Measurements from ENCODE around the gene NKX6-2.
A peak's percentile ranks its signal among the peaks of the same experiment; 100 is the strongest.
"Not testable (repeated sequence)": the region's sequence is repeated elsewhere in the genome, so short reads cannot be mapped to it uniquely, and the experiment has no call there.

NKX6-2 gene

GRCh38 chr10:132793871-132794849, 8.2 kb upstream of the NKX6-2 start:
- peak; percentile 83 for DNase-seq

DNA sequence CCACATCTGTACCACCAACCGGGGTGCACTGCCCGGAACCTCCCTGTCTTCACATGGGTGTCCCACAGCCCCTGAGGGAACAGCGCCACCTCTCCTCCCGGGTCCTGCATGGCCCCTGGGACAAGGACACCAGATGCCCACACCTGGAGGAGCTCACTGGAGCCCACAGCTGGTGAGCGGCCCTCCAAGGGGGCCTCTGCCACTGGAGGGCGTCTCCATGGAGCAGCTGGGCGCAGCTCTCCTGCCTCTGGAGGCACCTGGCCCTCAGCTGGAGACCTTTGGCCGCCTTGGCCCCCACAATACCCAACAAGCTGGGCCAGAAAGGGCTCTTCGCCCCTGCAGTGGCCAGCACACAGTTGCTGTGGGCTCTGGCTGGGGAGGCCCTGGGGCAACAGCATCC, 7.3 kb upstream of the NKX6-2 start:
- DNase-seq = no peak

DNA sequence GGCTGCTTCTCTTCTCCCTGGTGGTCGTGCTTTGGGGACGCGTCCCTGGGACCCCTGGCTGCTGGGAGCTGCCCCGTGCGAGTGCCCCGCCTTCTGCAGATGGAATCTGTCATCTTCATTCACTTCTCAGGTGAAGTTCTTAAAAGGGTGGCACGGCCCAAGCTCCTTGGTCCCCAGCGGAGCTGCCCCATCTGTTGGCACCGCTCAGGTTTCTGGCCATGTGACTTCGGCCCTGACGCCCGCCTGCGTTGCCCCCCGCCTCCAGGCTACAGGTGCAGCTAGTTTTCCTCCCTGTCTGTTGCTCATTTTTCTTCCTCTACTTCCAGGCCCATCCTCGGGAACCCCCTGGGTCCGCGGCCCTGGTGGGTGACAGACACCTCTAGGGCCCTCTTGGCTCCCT, 6.8 kb upstream of the NKX6-2 start:
- peak; percentile 70 for DNase-seq

GRCh38 chr10:132792099-132792498, 6.2 kb upstream of the NKX6-2 start:
- not testable (repeated sequence) for DNase-seq

GRCh38 chr10:132790934-132791829, 5.2 kb upstream of the NKX6-2 start:
- no peak for DNase-seq

GRCh38 chr10:132790470-132790869, 4.5 kb upstream of the NKX6-2 start:
- DNase-seq = no peak

- DNase-seq = no peak
Measured at GRCh38 chr10:132789659-132790148, 3.8 kb upstream of the NKX6-2 start.

- DNase-seq = no peak
Measured at GRCh38 chr10:132788831-132789219, 2.9 kb upstream of the NKX6-2 start.

- DNase-seq = no peak
Measured at GRCh38 chr10:132788180-132788830, 2.4 kb upstream of the NKX6-2 start.

GRCh38 chr10:132787495-132788179, 1.7 kb upstream of the NKX6-2 start:
- DNase-seq = no peak

- no peak for DNase-seq
Measured at GRCh38 chr10:132786884-132787494, 1.0 kb upstream of the NKX6-2 start.

- DNase-seq = no peak
Measured at GRCh38 chr10:132786476-132786883, 533 bp upstream of the NKX6-2 start.

DNA sequence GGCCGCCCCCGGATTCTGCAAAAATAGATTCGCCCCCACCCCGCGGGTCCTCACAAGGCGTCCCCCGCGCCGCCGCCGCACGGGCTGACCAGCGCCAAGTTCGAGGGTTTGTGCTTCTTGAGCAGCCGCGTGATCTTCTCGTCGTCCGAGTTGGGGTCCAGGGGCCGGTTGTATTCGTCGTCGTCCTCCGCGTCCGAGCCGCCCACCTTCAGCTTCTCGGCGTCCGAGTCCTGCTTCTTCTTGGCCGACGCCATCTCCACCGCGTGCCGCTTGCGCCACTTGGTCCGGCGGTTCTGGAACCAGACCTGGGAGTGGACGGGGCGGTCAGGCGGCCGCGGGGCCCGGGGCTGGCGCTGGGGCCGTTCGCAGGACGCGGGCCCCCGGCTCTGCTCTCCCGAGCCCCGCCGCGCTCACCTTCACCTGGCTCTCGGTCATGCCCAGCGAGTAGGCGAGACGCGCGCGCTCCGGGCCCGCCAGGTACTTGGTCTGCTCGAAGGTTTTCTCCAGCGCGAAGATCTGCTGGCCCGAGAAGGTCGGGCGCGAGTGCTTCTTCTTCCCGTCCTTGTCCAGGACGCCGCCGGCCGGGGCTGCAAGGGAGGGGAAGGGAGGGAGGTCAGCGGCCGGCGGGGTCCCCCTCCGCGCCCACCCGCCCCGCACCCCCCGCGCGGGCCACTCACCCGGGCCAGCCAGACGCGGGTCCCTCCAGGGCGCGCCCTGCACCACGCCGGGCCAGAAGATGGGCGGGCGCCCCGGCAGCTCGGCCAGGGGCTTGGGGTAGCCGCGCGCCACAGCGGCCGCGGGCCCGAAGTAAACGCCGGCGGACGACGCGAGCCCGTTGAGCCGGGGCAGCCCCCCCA, 853 bp downstream of the NKX6-2 start:
- no peak for DNase-seq

- DNase-seq = no peak
Measured at GRCh38 chr10:132783940-132784865, 1.7 kb downstream of the NKX6-2 start.

DNA sequence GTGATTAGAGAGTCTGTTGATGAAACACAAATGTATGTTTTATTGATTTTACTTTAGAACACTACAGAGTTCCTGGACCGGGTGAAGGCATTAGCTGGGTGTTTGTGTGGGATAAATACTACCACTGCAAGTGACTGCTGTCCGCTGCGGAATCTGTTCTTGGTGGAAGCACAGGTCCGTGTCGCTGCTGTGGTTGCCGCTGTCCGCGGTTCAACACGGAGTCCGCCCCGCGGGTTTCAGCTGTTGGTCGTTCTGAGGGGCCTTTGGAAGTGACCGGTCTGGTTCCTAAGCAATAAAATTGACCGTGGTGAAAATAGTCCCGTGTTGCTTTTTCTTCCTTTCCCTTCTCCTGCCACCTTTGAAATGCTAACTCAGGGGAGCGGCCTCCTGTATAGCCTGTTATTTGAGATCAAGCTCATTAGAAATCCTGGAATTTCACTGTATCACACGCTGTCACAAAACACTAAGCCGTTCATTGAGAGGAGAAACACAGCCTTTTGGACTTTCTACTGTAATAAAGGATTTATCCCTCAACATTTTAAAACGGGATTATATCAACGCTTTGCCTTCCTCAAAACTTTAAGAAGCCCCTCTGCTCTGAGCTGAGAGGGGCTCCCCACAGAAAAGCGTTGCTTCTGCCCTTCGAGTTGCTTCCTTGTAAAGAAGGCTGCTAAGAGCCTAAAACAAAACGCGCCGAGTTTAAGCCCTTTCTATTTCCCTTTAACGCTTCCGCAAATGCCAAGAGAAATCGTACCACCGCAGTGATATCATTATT, 2.6 kb downstream of the NKX6-2 start:
- no peak for DNase-seq

- no peak for DNase-seq
Measured at GRCh38 chr10:132781556-132781955, 4.4 kb downstream of the NKX6-2 start.

DNA sequence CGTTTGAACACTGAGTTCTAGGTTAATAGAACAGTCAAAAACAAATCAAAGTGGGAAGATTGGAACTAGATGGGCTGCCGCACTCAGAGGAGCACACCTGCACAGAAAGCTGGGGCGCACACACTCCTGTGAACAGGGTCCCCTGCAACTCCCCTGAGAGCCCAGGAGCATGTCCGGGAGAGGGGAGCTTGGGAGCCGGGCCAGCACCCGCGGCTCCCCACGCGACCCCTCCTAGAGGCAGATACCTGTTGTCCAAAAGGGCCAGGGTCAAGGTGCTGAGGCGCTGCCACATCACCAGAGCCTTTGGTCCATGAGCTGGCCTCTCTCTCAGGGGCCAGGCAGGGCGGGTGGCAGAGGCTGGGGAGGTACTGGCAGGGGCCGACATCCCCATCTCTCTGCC, 5.6 kb downstream of the NKX6-2 start:
- no peak for DNase-seq

DNA sequence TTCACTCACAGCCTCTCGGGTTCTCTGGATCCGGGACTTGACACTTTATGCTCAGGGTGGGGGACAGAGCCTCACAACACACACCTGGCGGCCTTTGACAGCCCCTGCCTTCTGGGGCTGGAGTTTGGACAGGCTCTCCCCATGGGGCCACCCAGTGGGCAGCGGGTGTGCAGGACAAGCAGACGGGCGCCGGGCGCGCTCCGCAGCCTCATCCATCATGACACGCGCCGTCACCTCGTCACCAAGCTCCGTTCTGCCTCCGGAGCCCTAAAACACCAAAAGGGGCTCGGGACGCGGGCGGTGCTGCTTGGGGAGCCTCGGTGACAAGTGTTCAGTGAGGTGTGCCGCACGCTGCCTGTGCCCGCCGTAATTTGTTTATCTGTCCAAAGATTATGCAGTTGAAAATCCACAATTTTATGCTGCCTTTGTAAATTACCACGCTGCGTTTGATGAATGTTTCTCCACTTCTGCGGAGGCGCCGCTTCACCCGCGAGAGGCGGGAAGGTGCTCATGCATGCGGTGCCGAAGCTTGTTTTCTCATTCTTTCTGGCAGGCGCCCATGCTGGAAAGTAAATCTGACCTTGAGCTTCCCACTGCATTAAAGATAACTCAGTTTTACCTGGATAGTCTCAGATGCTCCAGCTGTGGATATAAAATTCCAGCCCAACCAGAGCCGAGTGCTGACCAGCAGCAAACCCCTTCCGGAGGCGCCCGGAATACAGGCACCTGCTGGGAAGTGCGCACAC, 6.2 kb downstream of the NKX6-2 start:
- no peak for DNase-seq
